Right lobe of liver (tissue), 6 donors: ENCODE measurements around the gene RPL29. TPM values are rescaled to one million over a fixed set of nuclear protein-coding genes. Genes with fewer than 3 reads are reported as not detected.
A peak's percentile ranks its signal among the peaks of the same experiment; 100 is the strongest.

Source experiments
- ATAC-seq, 4 donors: fragments of 200-7000 bp; cut with Tn5 transposase; one replicate each; pipeline ENCODE4 v1.9.1; 2020; ENCODE audit warnings: mild to moderate bottlenecking in 4 of 4, moderate library complexity in 4 of 4
- DNase-seq, 3 donors: peaks; one replicate each; pipeline ENCODE4 v3.0.0-alpha.2; 2020
- H3K27ac ChIP-seq, 3 donors: fragments of 200-600 bp; one replicate each; pipeline ENCODE4 v1.8.0; 2022
- H3K27me3 ChIP-seq, 2 donors: fragments of 200-600 bp; one replicate each; pipeline ENCODE4 v1.8.0; 2022
- H3K36me3 ChIP-seq, 4 donors: fragments of 200-600 bp; sonication (generic) in 1 of 4; one replicate each; pipeline versions ENCODE4 v1.5.1 to v1.8.0; 2017 to 2022; ENCODE audit warnings: control low read depth in 1 of 4
- H3K4me1 ChIP-seq, 4 donors: fragments of 200-600 bp; sonication (generic) in 1 of 4; one replicate each; pipeline versions ENCODE4 v1.5.1 to v1.8.0; 2017 to 2022; ENCODE audit warnings: control low read depth in 1 of 4
- H3K4me3 ChIP-seq, 3 donors: fragments of 200-600 bp; one replicate each; pipeline ENCODE4 v1.8.0; 2022
- H3K9me3 ChIP-seq, 4 donors: fragments of 200-600 bp; sonication (generic) in 1 of 4; one replicate each; pipeline versions ENCODE4 v1.5.1 to v1.8.0; 2017 to 2022; ENCODE audit warnings: control low read depth in 1 of 4
- CTCF ChIP-seq, 4 donors: fragments of 200-600 bp in 3 of 4; fragments of 450-650 bp in 1 of 4; IDR thresholded peaks; one replicate each; pipeline versions ENCODE4 v1.5.1 to v1.8.0; 2016 to 2022; ENCODE audit warnings: antibody characterized with exemption in 4 of 4, mild to moderate bottlenecking in 2 of 4
- POLR2A ChIP-seq: fragments of 450-650 bp; IDR thresholded peaks from one replicate; pipeline ENCODE4 v1.6.1; 2017; ENCODE audit warnings: antibody characterized with exemption, mild to moderate bottlenecking
- WGBS: methylation state at CpG from one replicate; pipeline ENCODE4 v1.1.6; 2018; ENCODE audit warnings: low coverage, low lambda C conversion rate; ENCODE audit not compliant: insufficient coverage; ENCODE audit errors: missing lambda C conversion rate; 5-methylcytosine and 5-hydroxymethylcytosine counted together
- intact Hi-C, 2 donors: fragments of 100-400 bp; cut with DNase I; formaldehyde crosslinking; loops; one replicate each; pipeline versions ENCODE4 v1.11.2 to v1.14.1; 2022
- total RNA-seq, 6 experiments: library from RNA; depleted of rRNA in 2 of 6; stranded (reverse); fragments of >200 nt in 2 of 6; fragmentation: NEBNext Ultra II Directional in 3 of 6; extraction: Animal tissue kit (Norgen Biotek cat#: 25700) in 3 of 6; gene quantifications; one replicate each; pipeline versions ENCODE4 v1.1.0 to v1.2.4, GENCODE V29; 2016 to 2023
- donor health status: DM: no; HTN: yes; CAD: no.
- donor health status: DM: no; HTN: no; CAD: no.
- donor health status: DM: no; HTN: no; CAD: no.
- donor health status: DM: no; HTN: yes; CAD: no.
- donor health status: DM: no; HTN: yes; CAD: no.

The RPL29 gene
- total RNA-seq, 6 experiments from 2014 or later, result 396 to 971 (median 447) TPM

- ATAC-seq (no peak), DNase-seq (no peak)
- intact Hi-C loops, result no loop called here
- Histone ChIP-seq H3K4me3 (peak overlapping the region; percentile 57 to 63 (median 62)), H3K36me3 (no peaks in the 10 kb centered on the region), H3K4me1 (peaks cover 0 to 32% (median 12%) of the 10 kb centered on the region in 4 donors), H3K9me3 (no peaks in the 10 kb centered on the region), H3K27me3 (no peaks in the 10 kb centered on the region), H3K27ac (peak overlapping the region in 2 of 3 donors; percentile 55 to 69)
- TF ChIP-seq POLR2A (peak; percentile 47), CTCF (IDR thresholded peaks at IDR 0.05) (no peak)
- 12% methylated on average over 16 of the region's 33 CpGs for WGBS
Observed at GRCh38 chr3:51966922-51967383, 28.7 kb downstream of the RPL29 start.

- Histone ChIP-seq H3K9me3 (no peaks in the 10 kb centered on the region), H3K4me1 (peaks cover 0 to 27% (median 10%) of the 10 kb centered on the region in 4 donors), H3K4me3 (peak overlapping the region; percentile 57 to 63 (median 62)), H3K27me3 (no peaks in the 10 kb centered on the region), H3K27ac (no peak overlapping the region), H3K36me3 (no peaks in the 10 kb centered on the region)
- ATAC-seq (no peak), DNase-seq (no peak)
- no peak for TF ChIP-seq POLR2A
- no peak for TF ChIP-seq CTCF (IDR thresholded peaks at IDR 0.05)
- intact Hi-C loops, result no loop called here
- no CpG with 5 or more reads among the region's 5 CpGs for WGBS
Observed at GRCh38 chr3:51966486-51966885, 29.2 kb downstream of the RPL29 start.

- no peak for DNase-seq
- Histone ChIP-seq H3K27ac (no peak overlapping the region), H3K4me1 (peaks cover 0 to 23% (median 8%) of the 10 kb centered on the region in 4 donors), H3K27me3 (no peaks in the 10 kb centered on the region), H3K4me3 (no peak overlapping the region), H3K36me3 (no peaks in the 10 kb centered on the region), H3K9me3 (no peaks in the 10 kb centered on the region)
- intact Hi-C loops, result no loop called here
- TF ChIP-seq POLR2A, result no peak
- TF ChIP-seq CTCF (IDR thresholded peaks at IDR 0.05), result no peak
- 67% methylated on average over 1 of the region's 2 CpGs for WGBS
- no peak for ATAC-seq
Observed at GRCh38 chr3:51966016-51966415, 29.7 kb downstream of the RPL29 start.

GRCh38 chr3:51964521-51964920 lies 31.2 kb downstream of the RPL29 start:
- intact Hi-C loops, result no loop called here
- TF ChIP-seq POLR2A, result no peak
- TF ChIP-seq CTCF (IDR thresholded peaks at IDR 0.05), result no peak
- Histone ChIP-seq H3K27me3 (no peaks in the 10 kb centered on the region), H3K36me3 (no peaks in the 10 kb centered on the region), H3K4me1 (peaks cover 0 to 14% (median 4%) of the 10 kb centered on the region in 4 donors), H3K4me3 (no peak overlapping the region), H3K9me3 (no peaks in the 10 kb centered on the region), H3K27ac (no peak overlapping the region)
- no peak for DNase-seq
- 60% methylated on average over 1 of the region's 4 CpGs for WGBS
- no peak for ATAC-seq
